K562 (cell line): ENCODE data around the gene YPEL2. TPM values are rescaled to one million over a fixed set of nuclear protein-coding genes. Genes with fewer than 3 reads are reported as not detected.
A peak's percentile ranks its signal among the peaks of the same experiment; 100 is the strongest.

Experiments used
- ARID1B ChIP-seq: fragments of 450-650 bp; IDR thresholded peaks from 2 replicates; pipeline ENCODE4 v1.6.1; 2016; ENCODE audit warnings: antibody characterized with exemption, mild to moderate bottlenecking, inconsistent platforms
- ATF3 ChIP-seq, 2 experiments: fragments of 450-650 bp in 1 of 2; sonication (generic) in 1 of 2; formaldehyde crosslinking in 1 of 2; IDR thresholded peaks in 1 of 2; conservative IDR thresholded peaks in 1 of 2; 2 replicates each; pipeline versions ENCODE4 v1.6.1 to v1.8.1; 2016 to 2023; ENCODE audit warnings: mild to moderate bottlenecking in 2 of 2, moderate library complexity in 2 of 2, inconsistent platforms in 1 of 2, missing genetic modification reagents in 1 of 2
- CBFA2T2 ChIP-seq: fragments of 450-650 bp; conservative IDR thresholded peaks from 2 replicates; pipeline ENCODE4 v1.6.1; 2017; ENCODE audit warnings: mild to moderate bottlenecking
- CC2D1A ChIP-seq: fragments of 450-650 bp; IDR thresholded peaks from 2 replicates; pipeline ENCODE4 v1.6.1; 2017; ENCODE audit warnings: mild to moderate bottlenecking
- CEBPB ChIP-seq: fragments of 450-650 bp; IDR thresholded peaks from 2 replicates; pipeline ENCODE4 v1.6.1; 2016; ENCODE audit warnings: missing genetic modification characterization, missing compliant biosample characterization
- ELF1 ChIP-seq: fragments of 200-800 bp; sonication (Bioruptor generic); IDR thresholded peaks from 2 replicates; pipeline ENCODE4 v1.6.1; 2016; ENCODE audit warnings: missing genetic modification characterization, missing compliant biosample characterization
- ETV1 ChIP-seq: fragments of 450-650 bp; conservative IDR thresholded peaks from 2 replicates; pipeline ENCODE4 v1.6.1; 2016; ENCODE audit warnings: missing genetic modification characterization, control low read depth, low read depth, missing compliant biosample characterization
- FOXA1 ChIP-seq: fragments of 450-650 bp; IDR thresholded peaks from 2 replicates; pipeline ENCODE4 v1.6.1; 2016; ENCODE audit warnings: mild to moderate bottlenecking, borderline replicate concordance
- FOXK1 ChIP-seq: sonication (generic); formaldehyde crosslinking; IDR thresholded peaks from 2 replicates; pipeline ENCODE4 v1.8.0; 2022; ENCODE audit warnings: missing genetic modification reagents, mild to moderate bottlenecking, borderline replicate concordance
- KLF16 ChIP-seq: IDR thresholded peaks from 2 replicates; pipeline ENCODE4 v1.6.1; 2016; ENCODE audit warnings: antibody characterized with exemption
- NEUROD1 ChIP-seq: fragments of 150-350 bp; IDR thresholded peaks from 2 replicates; pipeline ENCODE4 v1.6.1; 2014; ENCODE audit warnings: borderline replicate concordance, low read length, low read depth; ENCODE audit not compliant: partially characterized antibody
- TCFL5 ChIP-seq: fragments of 250-450 bp; sonication (Bioruptor Pico); conservative IDR thresholded peaks from 2 replicates; pipeline ENCODE4 v1.6.1; 2021; ENCODE audit warnings: mild to moderate bottlenecking, moderate library complexity, matching md5 sums
- TEAD2 ChIP-seq: fragments of 450-650 bp; IDR thresholded peaks from 2 replicates; pipeline ENCODE4 v1.6.1; 2016; ENCODE audit warnings: missing genetic modification characterization, control low read depth, missing compliant biosample characterization
- TFAM ChIP-seq: fragments of 250-450 bp; sonication (Bioruptor Pico); conservative IDR thresholded peaks from 2 replicates; pipeline ENCODE4 v1.5.0; 2021; ENCODE audit warnings: mild to moderate bottlenecking, moderate library complexity
- TRIM24 ChIP-seq, 2 experiments: fragments of 450-650 bp; IDR thresholded peaks; 2 replicates each; pipeline ENCODE4 v1.6.1; 2016
- ZBTB7A ChIP-seq: IDR thresholded peaks from 2 replicates; pipeline ENCODE4 v1.6.1; 2011; ENCODE audit warnings: low read depth, mild to moderate bottlenecking, low read length, moderate library complexity, borderline replicate concordance; ENCODE audit not compliant: control insufficient read depth
- ZFP36 ChIP-seq: fragments of 150-350 bp; IDR thresholded peaks from 2 replicates; pipeline ENCODE4 v1.6.1; 2018; ENCODE audit warnings: low read length, low read depth; ENCODE audit not compliant: partially characterized antibody
- ZFP91 ChIP-seq: sonication (generic); formaldehyde crosslinking; IDR thresholded peaks from 2 replicates; pipeline ENCODE4 v1.8.0; 2022; ENCODE audit warnings: mild to moderate bottlenecking, missing genetic modification reagents
- ZNF232 ChIP-seq: sonication (generic); formaldehyde crosslinking; IDR thresholded peaks from 2 replicates; pipeline ENCODE4 v1.8.0; 2022; ENCODE audit warnings: mild to moderate bottlenecking, missing genetic modification reagents
- ZNF263 ChIP-seq: sonication (generic); formaldehyde crosslinking; IDR thresholded peaks from 2 replicates; pipeline ENCODE4 v1.8.0; 2022; ENCODE audit warnings: mild to moderate bottlenecking, missing genetic modification reagents, borderline replicate concordance
- ZNF644 ChIP-seq: fragments of 200-800 bp; sonication (Bioruptor generic); IDR thresholded peaks from 2 replicates; pipeline ENCODE4 v1.6.1; 2016; ENCODE audit warnings: low read depth, missing genetic modification characterization, missing compliant biosample characterization
- polyA plus RNA-seq, 8 experiments: library from polyadenylated mRNA; depleted of rRNA in 4 of 8; stranded (reverse) in 5 of 8; unstranded in 3 of 8; fragments of >200 nt; fragmentation: Nextera tagmentation in 2 of 8; fragmentation: Illumina TruSeq in 1 of 8; extraction: Ambion mirVana in 2 of 8; extraction: Trizol in 1 of 8; gene quantifications; 2 replicates each; pipeline versions ENCODE4 v1.2.1 to v1.2.3, GENCODE V29; 2011 to 2014; ENCODE audit warnings: inconsistent platforms in 1 of 8, missing spikeins in 1 of 8
- total RNA-seq, 7 experiments: library from RNA; depleted of rRNA in 6 of 7; stranded (reverse); fragments of >200 nt in 6 of 7; fragmentation: Illumina TruSeq in 2 of 7; extraction: Trizol in 2 of 7; gene quantifications; 2 replicates each; pipeline versions ENCODE4 v1.2.1 to v1.2.3, GENCODE V29; 2011 to 2021; ENCODE audit warnings: low replicate concordance in 1 of 7
- TF ChIP-seq, protein P1 (sequence below): fragments of 450-650 bp; conservative IDR thresholded peaks from 2 replicates; pipeline ENCODE4 v1.6.1; 2016; ENCODE audit warnings: missing genetic modification characterization, low read depth, mild to moderate bottlenecking, control low read depth, missing compliant biosample characterization
- TF ChIP-seq, protein P2 (sequence below): sonication (generic); formaldehyde crosslinking; IDR thresholded peaks from 2 replicates; pipeline ENCODE4 v1.8.0; 2022; ENCODE audit warnings: missing genetic modification reagents, mild to moderate bottlenecking, moderate library complexity, borderline replicate concordance

YPEL2 gene
- total and polyA plus RNA-seq, 9 of the 15 experiments (the other 6 are each of a cell fraction or from before 2014, with no cell fraction given), result 0.11 to 2.4 (median 0.47) TPM

GRCh38 chr17:59388069-59388556 lies 56.7 kb downstream of the YPEL2 start (continued):
- no peak for TF ChIP-seq CEBPB (tag)
- TF ChIP-seq ZNF263 (CRISPR knock-in tag), result no peak
- no peak for TF ChIP-seq ZFP91
- TF ChIP-seq, protein P1, sequence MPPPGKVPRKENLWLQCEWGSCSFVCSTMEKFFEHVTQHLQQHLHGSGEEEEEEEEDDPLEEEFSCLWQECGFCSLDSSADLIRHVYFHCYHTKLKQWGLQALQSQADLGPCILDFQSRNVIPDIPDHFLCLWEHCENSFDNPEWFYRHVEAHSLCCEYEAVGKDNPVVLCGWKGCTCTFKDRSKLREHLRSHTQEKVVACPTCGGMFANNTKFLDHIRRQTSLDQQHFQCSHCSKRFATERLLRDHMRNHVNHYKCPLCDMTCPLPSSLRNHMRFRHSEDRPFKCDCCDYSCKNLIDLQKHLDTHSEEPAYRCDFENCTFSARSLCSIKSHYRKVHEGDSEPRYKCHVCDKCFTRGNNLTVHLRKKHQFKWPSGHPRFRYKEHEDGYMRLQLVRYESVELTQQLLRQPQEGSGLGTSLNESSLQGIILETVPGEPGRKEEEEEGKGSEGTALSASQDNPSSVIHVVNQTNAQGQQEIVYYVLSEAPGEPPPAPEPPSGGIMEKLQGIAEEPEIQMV (tag), result no peak
- no peak for TF ChIP-seq NEUROD1
- no peak for TF ChIP-seq FOXK1 (CRISPR knock-in tag)
- TF ChIP-seq ZBTB7A, result no peak
- TF ChIP-seq ZFP36, result no peak
- no peak for TF ChIP-seq ELF1 (tag)
- no peak for TF ChIP-seq KLF16
- TF ChIP-seq ZNF232, result no peak
- no peak for TF ChIP-seq ETV1 (tag)
- no peak for TF ChIP-seq TFAM (CRISPR knock-in tag)
- no peak for TF ChIP-seq TEAD2
- TF ChIP-seq ARID1B, result peak; percentile 38
- no peak for TF ChIP-seq TCFL5
- peak in 1 of 2 experiments; percentile 23; a peak in 2 of 4 replicates for TF ChIP-seq TRIM24 (IDR thresholded peaks at IDR 0.05)
- TF ChIP-seq, protein P2, sequence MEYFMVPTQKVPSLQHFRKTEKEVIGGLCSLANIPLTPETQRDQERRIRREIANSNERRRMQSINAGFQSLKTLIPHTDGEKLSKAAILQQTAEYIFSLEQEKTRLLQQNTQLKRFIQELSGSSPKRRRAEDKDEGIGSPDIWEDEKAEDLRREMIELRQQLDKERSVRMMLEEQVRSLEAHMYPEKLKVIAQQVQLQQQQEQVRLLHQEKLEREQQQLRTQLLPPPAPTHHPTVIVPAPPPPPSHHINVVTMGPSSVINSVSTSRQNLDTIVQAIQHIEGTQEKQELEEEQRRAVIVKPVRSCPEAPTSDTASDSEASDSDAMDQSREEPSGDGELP, result no peak
- TF ChIP-seq ATF3 (IDR thresholded peaks at IDR 0.05), result no peak
- TF ChIP-seq ATF3 (CRISPR knock-in tag; conservative IDR thresholded peaks at IDR 0.05), result no peak
- TF ChIP-seq FOXA1, result no peak
- no peak for TF ChIP-seq ZNF644 (tag)
- no peak for TF ChIP-seq CC2D1A
- TF ChIP-seq CBFA2T2, result peak; percentile 53
